Measurements from ENCODE around the gene CRTC3. TPM values are rescaled to one million over a fixed set of nuclear protein-coding genes. Genes with fewer than 3 reads are reported as not detected.

The CRTC3 gene
- total and polyA plus RNA-seq, 2 donors (not counting 3 experiments of a cell fraction or from before 2014, with no cell fraction given): 16.2 to 26.4 TPM

DNA sequence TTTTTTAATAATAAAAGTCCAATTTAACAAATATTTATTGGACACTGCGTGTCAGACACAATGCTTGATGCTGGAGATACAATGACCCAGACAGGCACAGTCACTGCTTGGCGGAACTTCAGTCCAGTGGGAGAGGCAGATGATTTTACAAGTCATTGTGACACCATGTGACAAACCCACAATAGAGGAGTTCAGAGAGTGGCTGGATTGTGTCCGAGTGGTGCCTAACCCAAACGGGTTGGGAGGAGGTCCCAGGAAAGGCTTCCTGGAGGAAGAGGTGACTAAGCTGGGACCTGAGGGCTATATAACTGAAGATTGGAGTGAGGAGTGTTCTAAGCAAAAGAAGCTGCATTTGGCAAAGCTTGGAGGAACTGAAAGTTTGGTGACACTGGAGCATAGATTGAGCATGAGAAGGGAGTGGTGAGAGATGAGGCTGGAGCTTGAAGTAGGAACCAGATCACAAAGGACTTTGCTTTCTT is 41.4 kb downstream of the CRTC3 start:
- POLR2A ChIA-PET: no interaction called here
- H3K9ac ChIP-seq (replicated peaks; ENCODE audit: extremely low read depth, insufficient read depth, low read length): no peak overlapping the region
- no TSS peak for BruUV-seq (replicated peaks)
- intact Hi-C loops (cut with micrococcal nuclease) (loop anchor here (5.0 kb wide), 1 partner anchor 39 kb away; no protein-coding TSS in a partner anchor), dilution Hi-C loops (cut with MboI; ENCODE audit: extremely low pct_ligation_motif_present, low sequenced_read_pairs) (no loop called here)
- H3K79me2 ChIP-seq (ENCODE audit: control insufficient read depth, insufficient read depth, low read length): peaks cover 5% of the 10 kb centered on the region
- no peak for DNase-seq (ENCODE audit: low read depth, low spot score)
- H2AFZ ChIP-seq (ENCODE audit: low read depth, low read length): peak overlapping the region; percentile 19
- H3K4me2 ChIP-seq (ENCODE audit: insufficient read depth, low read length): no peak overlapping the region
- H3K4me3 ChIP-seq (replicated peaks in 1 of 3; ENCODE audit: insufficient read depth in 1 of 3, low read depth in 1 of 3, low read length in 3 of 3): no peak overlapping the region
- no peaks in the 10 kb centered on the region for H3K27me3 ChIP-seq (ENCODE audit: control insufficient read depth in 2 of 2, insufficient read depth in 2 of 2, low read length in 2 of 2)
- no peaks in the 10 kb centered on the region for H4K20me1 ChIP-seq (replicated peaks; ENCODE audit: control insufficient read depth, extremely low read depth, insufficient read depth, low read length)
- TF ChIP-seq POLR2AphosphoS5 (IDR thresholded peaks at IDR 0.05; ENCODE audit: insufficient read depth, low read depth, low read length) (no peak), JUN (IDR thresholded peaks at IDR 0.05; ENCODE audit: borderline replicate concordance, insufficient read depth, insufficient read length, low read depth) (no peak), FOS (IDR thresholded peaks at IDR 0.05; ENCODE audit: borderline replicate concordance, insufficient read depth, low read length) (no peak), MAX (IDR thresholded peaks at IDR 0.05; ENCODE audit: insufficient read depth, insufficient read length) (no peak), GATA2 (IDR thresholded peaks at IDR 0.05; ENCODE audit: insufficient read depth, insufficient read length, low read depth, low read length) (no peak), EZH2 (IDR thresholded peaks at IDR 0.05; ENCODE audit: borderline replicate concordance, low read depth, low read length, severe bottlenecking) (no peak), POLR2A (IDR thresholded peaks at IDR 0.05; ENCODE audit: low read depth, low read length) (no peak), MYC (IDR thresholded peaks at IDR 0.05; ENCODE audit: low read depth, low read length) (no peak)
- TF ChIP-seq, protein P1, sequence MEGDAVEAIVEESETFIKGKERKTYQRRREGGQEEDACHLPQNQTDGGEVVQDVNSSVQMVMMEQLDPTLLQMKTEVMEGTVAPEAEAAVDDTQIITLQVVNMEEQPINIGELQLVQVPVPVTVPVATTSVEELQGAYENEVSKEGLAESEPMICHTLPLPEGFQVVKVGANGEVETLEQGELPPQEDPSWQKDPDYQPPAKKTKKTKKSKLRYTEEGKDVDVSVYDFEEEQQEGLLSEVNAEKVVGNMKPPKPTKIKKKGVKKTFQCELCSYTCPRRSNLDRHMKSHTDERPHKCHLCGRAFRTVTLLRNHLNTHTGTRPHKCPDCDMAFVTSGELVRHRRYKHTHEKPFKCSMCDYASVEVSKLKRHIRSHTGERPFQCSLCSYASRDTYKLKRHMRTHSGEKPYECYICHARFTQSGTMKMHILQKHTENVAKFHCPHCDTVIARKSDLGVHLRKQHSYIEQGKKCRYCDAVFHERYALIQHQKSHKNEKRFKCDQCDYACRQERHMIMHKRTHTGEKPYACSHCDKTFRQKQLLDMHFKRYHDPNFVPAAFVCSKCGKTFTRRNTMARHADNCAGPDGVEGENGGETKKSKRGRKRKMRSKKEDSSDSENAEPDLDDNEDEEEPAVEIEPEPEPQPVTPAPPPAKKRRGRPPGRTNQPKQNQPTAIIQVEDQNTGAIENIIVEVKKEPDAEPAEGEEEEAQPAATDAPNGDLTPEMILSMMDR (IDR thresholded peaks at IDR 0.05; ENCODE audit: extremely low read depth in 1 of 2, insufficient read depth in 1 of 2, low read depth in 1 of 2, low read length in 2 of 2): no peak
- FAIRE-seq: no peak
- CTCF ChIA-PET: interaction anchor here (0.8 to 2.0 kb wide), 3 partner anchors 9 to 251 kb away, joined by 3 to 10 read pairs (median 5); no protein-coding TSS in a partner anchor
- no peaks in the 10 kb centered on the region for H3K36me3 ChIP-seq (ENCODE audit: control insufficient read depth in 2 of 2, extremely low read depth in 1 of 2, insufficient read depth in 2 of 2, low read length in 2 of 2)
- no peaks in the 10 kb centered on the region for H3K9me3 ChIP-seq (replicated peaks; ENCODE audit: control insufficient read depth, insufficient read depth, low read length)
- H3K9me1 ChIP-seq (replicated peaks; ENCODE audit: control insufficient read depth, extremely low read depth, insufficient read depth, low read length): peaks cover 3% of the 10 kb centered on the region
- H3K4me1 ChIP-seq (ENCODE audit: control insufficient read depth, extremely low read depth, insufficient read depth, low read length): peaks cover 9% of the 10 kb centered on the region
- no peak overlapping the region for H3K27ac ChIP-seq (ENCODE audit: insufficient read depth, low read depth, low read length)
